ENCODE data around the gene SDSL. TPM values are rescaled to one million over a fixed set of nuclear protein-coding genes. Genes with fewer than 3 reads are reported as not detected.

Gene SDSL
- total RNA-seq, 1 experiment from 2014 or later = 0.52 TPM

DNA sequence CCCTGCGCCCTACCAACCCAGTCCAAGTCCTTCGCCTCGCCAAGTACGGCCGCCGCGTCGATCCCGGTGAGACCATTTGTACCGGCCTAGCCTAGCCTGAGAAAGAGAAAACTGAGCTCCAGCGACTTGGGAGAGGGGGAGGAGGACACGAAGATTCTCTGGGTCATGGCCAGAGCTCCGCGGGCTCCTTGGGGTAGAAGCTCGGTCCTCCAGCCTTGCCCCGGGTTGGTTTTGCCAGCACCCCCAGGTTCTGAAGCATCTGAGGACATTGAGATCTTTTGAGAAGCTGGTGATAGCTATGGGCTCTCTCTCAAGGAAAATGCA lies 42.2 kb downstream of the SDSL start:
- Mint-ChIP-seq H3K4me1 (peaks cover 47% of the 10 kb centered on the region), H3K4me3 (peak overlapping the region; percentile 68), H3K27ac (no peak overlapping the region), H3K36me3 (no peaks in the 10 kb centered on the region), H3K9me3 (no peaks in the 10 kb centered on the region), H3K27me3 (ENCODE audit: low read depth) (peaks cover 95% of the 10 kb centered on the region)
- ATAC-seq (peak; percentile 0; the same call in 1 of the 2 replicates), DNase-seq (ENCODE audit: low spot score) (no peak)
- POLR2A ChIA-PET = no interaction called here
- TF ChIP-seq NFYB (CRISPR knock-in tag; conservative IDR thresholded peaks at IDR 0.05; ENCODE audit: low read depth) = no peak
- no peak for TF ChIP-seq ATF3 (CRISPR knock-in tag; conservative IDR thresholded peaks at IDR 0.05)
- TF ChIP-seq MXD4 (CRISPR knock-in tag; IDR thresholded peaks at IDR 0.05; ENCODE audit: borderline replicate concordance) = no peak
- TF ChIP-seq, protein P1, sequence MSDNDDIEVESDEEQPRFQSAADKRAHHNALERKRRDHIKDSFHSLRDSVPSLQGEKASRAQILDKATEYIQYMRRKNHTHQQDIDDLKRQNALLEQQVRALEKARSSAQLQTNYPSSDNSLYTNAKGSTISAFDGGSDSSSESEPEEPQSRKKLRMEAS (CRISPR knock-in tag; IDR thresholded peaks at IDR 0.05) = no peak
- TF ChIP-seq, protein P2, sequence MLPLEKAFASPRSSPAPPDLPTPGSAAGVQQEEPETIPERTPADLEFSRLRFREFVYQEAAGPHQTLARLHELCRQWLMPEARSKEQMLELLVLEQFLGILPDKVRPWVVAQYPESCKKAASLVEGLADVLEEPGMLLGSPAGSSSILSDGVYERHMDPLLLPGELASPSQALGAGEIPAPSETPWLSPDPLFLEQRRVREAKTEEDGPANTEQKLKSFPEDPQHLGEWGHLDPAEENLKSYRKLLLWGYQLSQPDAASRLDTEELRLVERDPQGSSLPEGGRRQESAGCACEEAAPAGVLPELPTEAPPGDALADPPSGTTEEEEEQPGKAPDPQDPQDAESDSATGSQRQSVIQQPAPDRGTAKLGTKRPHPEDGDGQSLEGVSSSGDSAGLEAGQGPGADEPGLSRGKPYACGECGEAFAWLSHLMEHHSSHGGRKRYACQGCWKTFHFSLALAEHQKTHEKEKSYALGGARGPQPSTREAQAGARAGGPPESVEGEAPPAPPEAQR (CRISPR knock-in tag; IDR thresholded peaks at IDR 0.05) = no peak
- no peak for TF ChIP-seq SP1 (CRISPR knock-in tag; conservative IDR thresholded peaks at IDR 0.05)
- TF ChIP-seq ZNF219 (CRISPR knock-in tag; IDR thresholded peaks at IDR 0.05; ENCODE audit: borderline replicate concordance) = no peak
- no peak for TF ChIP-seq ATF1 (CRISPR knock-in tag; IDR thresholded peaks at IDR 0.05)
- no peak for TF ChIP-seq CREM (CRISPR knock-in tag; IDR thresholded peaks at IDR 0.05)
- no peak for TF ChIP-seq ZNF281 (CRISPR knock-in tag; IDR thresholded peaks at IDR 0.05)
- CTCF ChIA-PET = interaction anchor here (1.0 to 1.6 kb wide), 3 partner anchors 13 to 355 kb away, joined by 4 to 6 read pairs (median 6); no protein-coding TSS in a partner anchor

DNA sequence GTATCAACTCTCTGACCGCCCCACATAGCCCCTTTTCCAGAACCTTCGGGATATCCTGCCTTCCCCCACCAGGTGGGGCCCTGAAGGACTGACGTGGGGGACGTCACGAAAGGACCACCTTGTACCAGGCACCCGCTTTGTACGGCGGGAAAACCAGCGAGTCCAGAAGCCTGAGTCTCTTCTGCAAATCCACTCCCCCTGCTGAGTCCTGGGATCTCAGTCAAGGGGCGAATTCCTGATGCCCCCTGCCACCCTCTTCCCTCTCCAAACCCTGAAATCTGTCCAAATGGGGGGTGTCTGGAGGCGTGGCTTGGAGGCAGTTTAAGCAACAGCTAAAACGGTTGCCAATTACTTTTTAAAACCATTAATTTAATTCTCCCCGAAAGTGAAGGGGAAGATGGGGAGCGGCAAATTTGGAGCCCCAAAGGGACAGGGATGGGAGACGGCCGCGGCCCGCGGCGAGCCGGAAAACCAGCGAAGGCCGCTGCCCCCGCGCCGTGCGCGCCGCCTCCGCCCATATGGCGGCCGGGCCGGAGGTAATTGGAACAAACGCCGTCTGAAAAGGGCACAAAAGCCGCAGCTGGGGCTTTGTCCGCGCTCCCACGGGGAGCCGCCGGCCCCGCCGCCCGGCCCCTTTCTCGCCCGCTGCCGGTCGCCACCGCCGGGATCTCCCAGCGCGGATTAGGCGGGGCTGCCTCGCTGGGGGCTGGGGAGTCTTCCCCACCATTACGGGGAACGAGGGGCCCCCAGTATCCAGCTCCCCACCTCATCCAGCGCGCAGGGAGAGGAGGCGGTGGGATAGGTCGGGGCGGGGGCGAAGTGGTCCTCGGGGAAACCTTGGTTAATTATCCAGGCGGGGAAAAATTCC lies 42.9 kb downstream of the SDSL start:
- peak overlapping the region; percentile 68 for H3K4me3 Mint-ChIP-seq
- DNase-seq (ENCODE audit: low spot score) = no peak
- H3K9me3 Mint-ChIP-seq = no peaks in the 10 kb centered on the region
- H3K27ac Mint-ChIP-seq = no peak overlapping the region
- peaks cover 48% of the 10 kb centered on the region for H3K4me1 Mint-ChIP-seq
- peaks cover 99% of the 10 kb centered on the region for H3K27me3 Mint-ChIP-seq (ENCODE audit: low read depth)
- H3K36me3 Mint-ChIP-seq = no peaks in the 10 kb centered on the region
- ATAC-seq = no peak
- TF ChIP-seq TEAD1 (CRISPR knock-in tag; IDR thresholded peaks at IDR 0.05) (no peak), SMAD4 (CRISPR knock-in tag; IDR thresholded peaks at IDR 0.05) (no peak)
- CTCF ChIA-PET = interaction anchor here (1.0 to 1.8 kb wide), 6 partner anchors 12 to 354 kb away, joined by 3 to 6 read pairs (median 5); no protein-coding TSS in a partner anchor
- POLR2A ChIA-PET = no interaction called here

DNA sequence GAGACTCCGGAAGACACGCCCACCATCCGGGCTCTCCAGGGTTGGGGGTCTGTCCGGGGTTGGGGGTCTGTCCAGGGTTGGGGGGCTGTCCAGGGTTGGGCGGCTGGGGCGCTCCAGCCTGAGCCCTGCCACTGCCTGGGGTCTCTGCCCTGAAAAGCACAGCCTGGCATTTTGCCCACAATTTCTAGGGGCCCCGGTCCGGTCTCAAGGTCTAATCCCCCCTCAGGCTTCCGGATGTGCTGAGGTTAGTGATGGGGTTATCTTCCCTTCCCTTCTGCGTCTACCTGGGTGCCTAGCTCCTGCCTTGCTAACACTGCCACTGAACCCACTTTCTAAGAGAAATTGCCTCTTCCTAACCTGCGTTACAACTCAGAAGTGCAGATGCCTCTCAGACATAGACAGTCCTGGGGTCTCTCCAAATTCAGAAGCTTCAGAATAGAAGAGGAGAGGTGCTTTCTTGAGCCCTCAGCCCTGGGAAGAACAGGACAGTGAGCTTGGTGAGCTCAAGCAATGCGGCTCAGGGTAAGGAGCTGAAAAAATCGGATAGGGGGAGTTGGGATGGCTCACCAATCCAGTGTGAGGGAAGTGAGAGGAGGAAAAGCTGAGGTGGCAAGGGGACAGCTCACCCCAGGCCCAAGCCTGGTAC lies 43.8 kb downstream of the SDSL start:
- POLR2A ChIA-PET = interaction anchor here (0.6 to 1.0 kb wide), 2 partner anchors 14 to 134 kb away, joined by 3 read pairs; no protein-coding TSS in a partner anchor
- DNase-seq (ENCODE audit: low spot score) = no peak
- peak; percentile 3; the same call in 1 of the 2 replicates for ATAC-seq
- no peak overlapping the region for H3K27ac Mint-ChIP-seq
- no peaks in the 10 kb centered on the region for H3K9me3 Mint-ChIP-seq
- H3K27me3 Mint-ChIP-seq (ENCODE audit: low read depth) = peaks cover 99% of the 10 kb centered on the region
- H3K36me3 Mint-ChIP-seq = no peaks in the 10 kb centered on the region
- CTCF ChIA-PET = interaction anchor here (0.7 to 1.8 kb wide), 6 partner anchors 11 to 181 kb away, joined by 3 to 6 read pairs (median 4); no protein-coding TSS in a partner anchor
- H3K4me1 Mint-ChIP-seq = peaks cover 55% of the 10 kb centered on the region
- H3K4me3 Mint-ChIP-seq = peak overlapping the region; percentile 42
- TF ChIP-seq ATF1 (CRISPR knock-in tag; IDR thresholded peaks at IDR 0.05) = no peak
- TF ChIP-seq TEAD4 (CRISPR knock-in tag; IDR thresholded peaks at IDR 0.05) = no peak
- TF ChIP-seq, protein P2 (CRISPR knock-in tag; IDR thresholded peaks at IDR 0.05) = no peak
- no peak for TF ChIP-seq E2F1 (CRISPR knock-in tag; IDR thresholded peaks at IDR 0.05)
- TF ChIP-seq FOXP1 (CRISPR knock-in tag; IDR thresholded peaks at IDR 0.05; ENCODE audit: borderline replicate concordance) = no peak
- TF ChIP-seq, protein P3, sequence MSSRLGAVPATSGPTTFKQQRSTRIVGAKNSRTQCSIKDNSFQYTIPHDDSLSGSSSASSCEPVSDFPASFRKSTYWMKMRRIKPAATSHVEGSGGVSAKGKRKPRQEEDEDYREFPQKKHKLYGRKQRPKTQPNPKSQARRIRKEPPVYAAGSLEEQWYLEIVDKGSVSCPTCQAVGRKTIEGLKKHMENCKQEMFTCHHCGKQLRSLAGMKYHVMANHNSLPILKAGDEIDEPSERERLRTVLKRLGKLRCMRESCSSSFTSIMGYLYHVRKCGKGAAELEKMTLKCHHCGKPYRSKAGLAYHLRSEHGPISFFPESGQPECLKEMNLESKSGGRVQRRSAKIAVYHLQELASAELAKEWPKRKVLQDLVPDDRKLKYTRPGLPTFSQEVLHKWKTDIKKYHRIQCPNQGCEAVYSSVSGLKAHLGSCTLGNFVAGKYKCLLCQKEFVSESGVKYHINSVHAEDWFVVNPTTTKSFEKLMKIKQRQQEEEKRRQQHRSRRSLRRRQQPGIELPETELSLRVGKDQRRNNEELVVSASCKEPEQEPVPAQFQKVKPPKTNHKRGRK (CRISPR knock-in tag; IDR thresholded peaks at IDR 0.05; ENCODE audit: borderline replicate concordance) = no peak
- no peak for TF ChIP-seq NFE2L1 (CRISPR knock-in tag; IDR thresholded peaks at IDR 0.05)
- TF ChIP-seq TCF7 (CRISPR knock-in tag; IDR thresholded peaks at IDR 0.05; ENCODE audit: low read depth) = no peak
- no peak for TF ChIP-seq ZNF317 (CRISPR knock-in tag; IDR thresholded peaks at IDR 0.05; ENCODE audit: borderline replicate concordance, low read depth)
- TF ChIP-seq IRF2 (CRISPR knock-in tag; IDR thresholded peaks at IDR 0.05; ENCODE audit: borderline replicate concordance, low read depth) = no peak
